PC-3 (cell line): ENCODE data around the gene ASCC3.

Experiments used
- CTCF ChIP-seq: fragments of 300-600 bp; sonication (generic); conservative IDR thresholded peaks from 2 replicates; pipeline ENCODE4 v1.5.1; 2017; ENCODE audit warnings: antibody characterized with exemption, low read depth, mild to moderate bottlenecking, low read length
- EZH2 ChIP-seq: fragments of 300-600 bp; sonication (generic); IDR thresholded peaks from one replicate; pipeline ENCODE4 v1.6.1; 2017; ENCODE audit warnings: antibody characterized with exemption, mild to moderate bottlenecking, low read length; ENCODE audit not compliant: unreplicated experiment
- EZH2phosphoT487 ChIP-seq: fragments of 300-600 bp; sonication (generic); IDR thresholded peaks from 2 replicates; pipeline ENCODE4 v1.6.1; 2018; ENCODE audit warnings: mild to moderate bottlenecking, antibody characterized with exemption, low read length, borderline replicate concordance

- TF ChIP-seq CTCF (no peak), EZH2 (no peak), EZH2phosphoT487 (no peak)
Observed at GRCh38 chr6:100458841-100459591, 422.1 kb downstream of the ASCC3 start.
